ENCODE results near the gene OAS2. TPM values are rescaled to one million over a fixed set of nuclear protein-coding genes. Genes with fewer than 3 reads are reported as not detected.

Gene OAS2
- total RNA-seq, 2 donors from 2014 or later = 1.6 to 2.3 TPM

DNA sequence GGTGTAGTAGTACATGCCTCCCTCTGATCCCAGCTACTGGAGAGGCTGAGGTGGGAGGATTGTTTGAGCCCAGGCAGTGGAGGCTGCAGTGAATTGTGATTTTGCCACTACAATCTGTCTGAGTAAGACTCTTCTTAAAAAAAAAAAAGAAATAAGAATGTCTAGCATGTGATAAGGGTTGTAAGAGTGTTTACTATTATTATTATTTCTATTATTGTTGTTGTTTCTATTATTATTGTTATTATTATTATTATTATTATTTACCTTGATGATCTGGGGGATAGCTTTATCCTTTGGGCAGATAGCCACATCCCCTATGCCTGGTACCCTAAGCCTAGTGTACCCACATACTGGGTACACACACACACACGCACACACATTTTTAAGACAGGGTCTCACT lies 35.7 kb upstream of the OAS2 start:
- Histone ChIP-seq H3K4me1 (peaks cover 14% of the 10 kb centered on the region), H3K4me3 (no peak overlapping the region), H3K27me3 (no peaks in the 10 kb centered on the region), H3K9me3 (no peaks in the 10 kb centered on the region), H3K36me3 (replicated peaks in 1 of 2; ENCODE audit: insufficient read depth in 1 of 2, low read depth in 2 of 2) (no peaks in the 10 kb centered on the region), H3K27ac (no peak overlapping the region)
- 92 to 94% methylated on average over 1 of the region's 1 CpG for WGBS, 2 donors
- no peak for TF ChIP-seq POLR2A (IDR thresholded peaks at IDR 0.05)
- TF ChIP-seq, protein P1, sequence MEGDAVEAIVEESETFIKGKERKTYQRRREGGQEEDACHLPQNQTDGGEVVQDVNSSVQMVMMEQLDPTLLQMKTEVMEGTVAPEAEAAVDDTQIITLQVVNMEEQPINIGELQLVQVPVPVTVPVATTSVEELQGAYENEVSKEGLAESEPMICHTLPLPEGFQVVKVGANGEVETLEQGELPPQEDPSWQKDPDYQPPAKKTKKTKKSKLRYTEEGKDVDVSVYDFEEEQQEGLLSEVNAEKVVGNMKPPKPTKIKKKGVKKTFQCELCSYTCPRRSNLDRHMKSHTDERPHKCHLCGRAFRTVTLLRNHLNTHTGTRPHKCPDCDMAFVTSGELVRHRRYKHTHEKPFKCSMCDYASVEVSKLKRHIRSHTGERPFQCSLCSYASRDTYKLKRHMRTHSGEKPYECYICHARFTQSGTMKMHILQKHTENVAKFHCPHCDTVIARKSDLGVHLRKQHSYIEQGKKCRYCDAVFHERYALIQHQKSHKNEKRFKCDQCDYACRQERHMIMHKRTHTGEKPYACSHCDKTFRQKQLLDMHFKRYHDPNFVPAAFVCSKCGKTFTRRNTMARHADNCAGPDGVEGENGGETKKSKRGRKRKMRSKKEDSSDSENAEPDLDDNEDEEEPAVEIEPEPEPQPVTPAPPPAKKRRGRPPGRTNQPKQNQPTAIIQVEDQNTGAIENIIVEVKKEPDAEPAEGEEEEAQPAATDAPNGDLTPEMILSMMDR (IDR thresholded peaks at IDR 0.05) = no peak
- DNase-seq (no peak), ATAC-seq (no peak)
- intact Hi-C loops (cut with DNase I) = no loop called here

DNA sequence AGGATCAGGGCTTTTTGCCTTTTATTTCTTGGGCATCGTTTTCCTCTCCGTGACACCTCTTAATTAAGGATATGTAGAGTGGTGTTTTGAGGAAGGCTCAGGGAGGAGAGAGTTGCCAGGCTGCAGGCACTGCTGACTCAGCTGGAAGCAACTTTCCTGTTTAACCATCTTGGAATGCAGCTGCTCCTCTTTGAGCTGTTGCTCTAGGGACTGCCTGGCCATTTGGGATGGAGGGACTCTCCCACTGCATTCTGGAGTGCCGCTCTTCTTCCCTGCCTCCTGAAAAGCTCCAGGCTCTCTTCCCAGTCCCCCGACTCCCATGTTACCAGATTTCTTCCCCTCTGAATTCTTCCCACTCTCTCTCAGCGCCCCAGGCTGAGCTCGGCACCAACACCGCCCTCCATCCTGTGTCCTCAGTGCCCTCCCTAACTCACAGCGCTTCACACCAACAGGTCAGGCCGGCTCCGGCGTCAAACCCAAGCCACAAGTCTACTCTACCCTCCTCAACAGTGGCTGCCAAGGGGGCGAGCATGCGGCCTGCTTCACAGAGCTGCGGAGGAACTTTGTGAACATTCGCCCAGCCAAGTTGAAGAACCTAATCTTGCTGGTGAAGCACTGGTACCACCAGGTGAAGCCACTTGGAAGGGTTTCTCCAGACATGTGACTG lies 34.2 kb upstream of the OAS2 start:
- intact Hi-C loops (cut with DNase I) = no loop called here
- no peaks in the 10 kb centered on the region for H3K36me3 ChIP-seq (replicated peaks in 1 of 2; ENCODE audit: insufficient read depth in 1 of 2, low read depth in 2 of 2)
- no peak for DNase-seq
- no peaks in the 10 kb centered on the region for H3K27me3 ChIP-seq
- no peak for TF ChIP-seq POLR2A (IDR thresholded peaks at IDR 0.05)
- TF ChIP-seq, protein P1 (IDR thresholded peaks at IDR 0.05) = no peak
- H3K27ac ChIP-seq = no peak overlapping the region
- no peak overlapping the region for H3K4me3 ChIP-seq
- ATAC-seq = no peak
- WGBS, 2 donors = 89 to 99% methylated on average over 14 to 15 of the region's 15 CpGs
- H3K9me3 ChIP-seq = no peaks in the 10 kb centered on the region
- H3K4me1 ChIP-seq = peaks cover 9% of the 10 kb centered on the region

DNA sequence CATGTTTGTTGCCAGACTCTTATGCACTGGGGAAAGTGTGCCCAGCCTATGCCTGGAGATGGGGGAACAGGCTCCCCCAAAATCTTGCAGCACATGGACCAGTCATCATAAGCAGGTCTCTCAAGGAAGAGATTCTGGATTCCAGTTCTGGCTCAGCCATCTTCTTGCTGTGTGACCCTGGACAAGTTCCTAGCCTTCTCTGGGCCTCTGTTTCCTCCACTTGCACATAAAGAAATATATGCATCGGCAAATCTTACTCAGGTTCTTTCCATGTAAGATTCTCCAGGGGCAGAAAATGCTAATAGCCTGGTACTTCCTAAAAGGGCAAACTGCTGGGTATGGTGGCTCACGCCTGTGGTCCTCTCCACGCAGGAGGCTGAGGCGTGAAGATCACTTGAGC lies 32.8 kb upstream of the OAS2 start:
- Histone ChIP-seq H3K4me1 (no peaks in the 10 kb centered on the region), H3K36me3 (replicated peaks in 1 of 2; ENCODE audit: insufficient read depth in 1 of 2, low read depth in 2 of 2) (no peaks in the 10 kb centered on the region), H3K27me3 (no peaks in the 10 kb centered on the region), H3K9me3 (no peaks in the 10 kb centered on the region), H3K27ac (no peak overlapping the region), H3K4me3 (no peak overlapping the region)
- DNase-seq = no peak
- TF ChIP-seq POLR2A (IDR thresholded peaks at IDR 0.05) = no peak
- TF ChIP-seq, protein P1 (IDR thresholded peaks at IDR 0.05) = no peak
- ATAC-seq = no peak
- intact Hi-C loops (cut with DNase I) = no loop called here
- WGBS, 2 donors = 91 to 100% methylated on average over 4 of the region's 4 CpGs

DNA sequence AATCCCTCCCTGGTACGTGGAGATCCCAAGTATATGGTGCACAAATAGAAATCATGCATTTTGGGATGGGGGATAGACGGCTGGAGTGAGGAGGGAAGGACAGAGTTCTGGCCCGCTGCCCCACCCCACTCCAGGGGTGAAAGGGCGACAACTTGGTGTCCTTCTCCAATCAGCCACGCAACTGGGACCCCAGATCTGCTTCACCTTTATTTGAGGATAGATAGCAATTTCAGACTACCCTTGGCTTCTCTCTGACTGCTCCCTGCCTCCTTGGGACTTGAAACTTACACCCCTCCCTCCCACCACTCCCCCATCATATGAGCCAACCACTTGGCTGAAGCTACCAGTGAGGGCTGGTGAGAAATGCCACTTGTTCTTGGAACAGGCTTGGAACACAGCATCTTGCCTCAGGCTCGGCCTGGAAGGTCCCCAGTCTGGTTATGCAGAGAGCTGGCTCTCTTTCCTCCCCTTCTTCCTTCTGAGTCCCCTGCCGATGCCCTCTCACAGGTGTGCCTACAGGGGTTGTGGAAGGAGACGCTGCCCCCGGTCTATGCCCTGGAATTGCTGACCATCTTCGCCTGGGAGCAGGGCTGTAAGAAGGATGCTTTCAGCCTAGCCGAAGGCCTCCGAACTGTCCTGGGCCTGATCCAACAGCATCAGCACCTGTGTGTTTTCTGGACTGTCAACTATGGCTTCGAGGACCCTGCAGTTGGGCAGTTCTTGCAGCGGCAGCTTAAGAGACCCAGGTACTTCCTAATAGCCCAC lies 31.9 kb upstream of the OAS2 start:
- ATAC-seq (no peak), DNase-seq (no peak)
- TF ChIP-seq POLR2A (IDR thresholded peaks at IDR 0.05) = no peak
- TF ChIP-seq, protein P1 (IDR thresholded peaks at IDR 0.05) = no peak
- Histone ChIP-seq H3K4me1 (no peaks in the 10 kb centered on the region), H3K9me3 (no peaks in the 10 kb centered on the region), H3K36me3 (replicated peaks in 1 of 2; ENCODE audit: insufficient read depth in 1 of 2, low read depth in 2 of 2) (no peaks in the 10 kb centered on the region), H3K27me3 (no peaks in the 10 kb centered on the region), H3K4me3 (no peak overlapping the region), H3K27ac (no peak overlapping the region)
- intact Hi-C loops (cut with DNase I) = no loop called here
- 77 to 88% methylated on average over 5 to 13 of the region's 14 CpGs for WGBS, 2 donors

Measured in body of pancreas (tissue), 4 donors.